ENCODE measurements around the gene OGT. TPM values are rescaled to one million over a fixed set of nuclear protein-coding genes. Genes with fewer than 3 reads are reported as not detected.
A peak's percentile ranks its signal among the peaks of the same experiment; 100 is the strongest.

Gene OGT
- total RNA-seq, 4 donors from 2014 or later = 49.6 to 156 (median 88.8) TPM

GRCh38 chrX:71622576-71623450 is 89.9 kb downstream of the OGT start:
- no peaks in the 10 kb centered on the region for H3K27me3 ChIP-seq
- 80% methylated on average over 1 of the region's 13 CpGs; no CpG with 5 or more reads in 1 of the 2 donors for WGBS, 2 donors (ENCODE audit: low coverage in 1 of 2)
- peak in 2 of 4 experiments; percentile 43 to 48 for TF ChIP-seq CTCF (IDR thresholded peaks at IDR 0.05)
- TF ChIP-seq POLR2A (IDR thresholded peaks at IDR 0.05) = no peak
- no peaks in the 10 kb centered on the region for H3K9me3 ChIP-seq
- no peak overlapping the region for H3K4me3 ChIP-seq
- peak; percentile 87 for ATAC-seq
- H3K36me3 ChIP-seq = no peaks in the 10 kb centered on the region
- H3K27ac ChIP-seq = peak overlapping the region; percentile 62 to 82 (median 78)
- H3K4me1 ChIP-seq = peaks cover 0 to 20% (median 3%) of the 10 kb centered on the region in 3 donors

GRCh38 chrX:71623714-71624113 is 90.8 kb downstream of the OGT start:
- Histone ChIP-seq H3K9me3 (no peaks in the 10 kb centered on the region), H3K27me3 (no peaks in the 10 kb centered on the region), H3K36me3 (no peaks in the 10 kb centered on the region), H3K4me1 (peaks cover 0 to 20% (median 3%) of the 10 kb centered on the region in 3 donors), H3K4me3 (no peak overlapping the region), H3K27ac (peak overlapping the region in 3 of 4 donors; percentile 62 to 82 (median 78))
- TF ChIP-seq POLR2AphosphoS5 (IDR thresholded peaks at IDR 0.05) = no peak
- no peak for TF ChIP-seq EP300 (IDR thresholded peaks at IDR 0.05)
- no peak for TF ChIP-seq POLR2A (IDR thresholded peaks at IDR 0.05)
- no peak for TF ChIP-seq CTCF (IDR thresholded peaks at IDR 0.05)
- no CpG with 5 or more reads among the region's 3 CpGs for WGBS, 2 donors (ENCODE audit: low coverage in 1 of 2)
- no peak for ATAC-seq

- WGBS, 2 donors (ENCODE audit: low coverage in 1 of 2) = 90% methylated on average over 5 of the region's 5 CpGs
- Histone ChIP-seq H3K27me3 (no peaks in the 10 kb centered on the region), H3K4me3 (no peak overlapping the region), H3K27ac (no peak overlapping the region), H3K9me3 (no peaks in the 10 kb centered on the region), H3K36me3 (no peaks in the 10 kb centered on the region), H3K4me1 (peaks cover 0 to 20% (median 3%) of the 10 kb centered on the region in 3 donors)
- ATAC-seq = no peak
- no peak for TF ChIP-seq POLR2A (IDR thresholded peaks at IDR 0.05)
Measured at GRCh38 chrX:71625471-71625870, 92.6 kb downstream of the OGT start.

Small RNA genes lying within 50 kb of the gene (small RNA-seq; reads per million reads assigned to genes)
- gene RF00019 = 0 reads per million in 4 donors

Other genes starting within 250 kb of the OGT start
- 100 to 1,000 TPM; 196 to 268 (median 213) TPM for gene NONO, start 249.5 kb upstream of the OGT start, total RNA-seq
- gene ITGB1BP2, start 231.4 kb upstream of the OGT start, total RNA-seq = 10 to 100 TPM in 3 of 4 donors, 1 to 10 TPM in 1; 7.1 to 37.5 (median 25.6) TPM
- gene TAF1, start 166.7 kb upstream of the OGT start, total RNA-seq = 10 to 100 TPM; 32.1 to 64.1 (median 56.2) TPM
- gene GCNA, start 45.3 kb downstream of the OGT start, total RNA-seq = 1 to 10 TPM in 3 of 4 donors, under 1 TPM in 1; 0.89 to 2.6 (median 1.6) TPM
- under 1 TPM in 1 of 4 donors, not detected in 3; 0.54 TPM for gene CXCR3, start 85.4 kb downstream of the OGT start, total RNA-seq
- not detected for gene CXorf49, start 185.2 kb downstream of the OGT start, total RNA-seq
- not detected for gene CXorf49B, start 230.2 kb downstream of the OGT start, total RNA-seq

All from gastroesophageal sphincter (tissue), 4 donors.